ENCODE measurements around the gene TMEM198. TPM values are rescaled to one million over a fixed set of nuclear protein-coding genes. Genes with fewer than 3 reads are reported as not detected.

TMEM198 gene
- total and polyA plus RNA-seq, 9 of the 15 experiments (the other 6 are each of a cell fraction or from before 2014, with no cell fraction given) = 0.03 to 3.8 (median 1.0) TPM

- no peak for TF ChIP-seq ATF6 (CRISPR knock-in tag; IDR thresholded peaks at IDR 0.05)
- no peak for TF ChIP-seq ZNF311 (CRISPR knock-in tag; IDR thresholded peaks at IDR 0.05)
- no peak for TF ChIP-seq ASH1L (IDR thresholded peaks at IDR 0.05; ENCODE audit: borderline replicate concordance, low read depth, partially characterized antibody)
- TF ChIP-seq, protein P1, sequence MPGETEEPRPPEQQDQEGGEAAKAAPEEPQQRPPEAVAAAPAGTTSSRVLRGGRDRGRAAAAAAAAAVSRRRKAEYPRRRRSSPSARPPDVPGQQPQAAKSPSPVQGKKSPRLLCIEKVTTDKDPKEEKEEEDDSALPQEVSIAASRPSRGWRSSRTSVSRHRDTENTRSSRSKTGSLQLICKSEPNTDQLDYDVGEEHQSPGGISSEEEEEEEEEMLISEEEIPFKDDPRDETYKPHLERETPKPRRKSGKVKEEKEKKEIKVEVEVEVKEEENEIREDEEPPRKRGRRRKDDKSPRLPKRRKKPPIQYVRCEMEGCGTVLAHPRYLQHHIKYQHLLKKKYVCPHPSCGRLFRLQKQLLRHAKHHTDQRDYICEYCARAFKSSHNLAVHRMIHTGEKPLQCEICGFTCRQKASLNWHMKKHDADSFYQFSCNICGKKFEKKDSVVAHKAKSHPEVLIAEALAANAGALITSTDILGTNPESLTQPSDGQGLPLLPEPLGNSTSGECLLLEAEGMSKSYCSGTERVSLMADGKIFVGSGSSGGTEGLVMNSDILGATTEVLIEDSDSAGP (CRISPR knock-in tag; IDR thresholded peaks at IDR 0.05) = no peak
- TF ChIP-seq, protein P2, sequence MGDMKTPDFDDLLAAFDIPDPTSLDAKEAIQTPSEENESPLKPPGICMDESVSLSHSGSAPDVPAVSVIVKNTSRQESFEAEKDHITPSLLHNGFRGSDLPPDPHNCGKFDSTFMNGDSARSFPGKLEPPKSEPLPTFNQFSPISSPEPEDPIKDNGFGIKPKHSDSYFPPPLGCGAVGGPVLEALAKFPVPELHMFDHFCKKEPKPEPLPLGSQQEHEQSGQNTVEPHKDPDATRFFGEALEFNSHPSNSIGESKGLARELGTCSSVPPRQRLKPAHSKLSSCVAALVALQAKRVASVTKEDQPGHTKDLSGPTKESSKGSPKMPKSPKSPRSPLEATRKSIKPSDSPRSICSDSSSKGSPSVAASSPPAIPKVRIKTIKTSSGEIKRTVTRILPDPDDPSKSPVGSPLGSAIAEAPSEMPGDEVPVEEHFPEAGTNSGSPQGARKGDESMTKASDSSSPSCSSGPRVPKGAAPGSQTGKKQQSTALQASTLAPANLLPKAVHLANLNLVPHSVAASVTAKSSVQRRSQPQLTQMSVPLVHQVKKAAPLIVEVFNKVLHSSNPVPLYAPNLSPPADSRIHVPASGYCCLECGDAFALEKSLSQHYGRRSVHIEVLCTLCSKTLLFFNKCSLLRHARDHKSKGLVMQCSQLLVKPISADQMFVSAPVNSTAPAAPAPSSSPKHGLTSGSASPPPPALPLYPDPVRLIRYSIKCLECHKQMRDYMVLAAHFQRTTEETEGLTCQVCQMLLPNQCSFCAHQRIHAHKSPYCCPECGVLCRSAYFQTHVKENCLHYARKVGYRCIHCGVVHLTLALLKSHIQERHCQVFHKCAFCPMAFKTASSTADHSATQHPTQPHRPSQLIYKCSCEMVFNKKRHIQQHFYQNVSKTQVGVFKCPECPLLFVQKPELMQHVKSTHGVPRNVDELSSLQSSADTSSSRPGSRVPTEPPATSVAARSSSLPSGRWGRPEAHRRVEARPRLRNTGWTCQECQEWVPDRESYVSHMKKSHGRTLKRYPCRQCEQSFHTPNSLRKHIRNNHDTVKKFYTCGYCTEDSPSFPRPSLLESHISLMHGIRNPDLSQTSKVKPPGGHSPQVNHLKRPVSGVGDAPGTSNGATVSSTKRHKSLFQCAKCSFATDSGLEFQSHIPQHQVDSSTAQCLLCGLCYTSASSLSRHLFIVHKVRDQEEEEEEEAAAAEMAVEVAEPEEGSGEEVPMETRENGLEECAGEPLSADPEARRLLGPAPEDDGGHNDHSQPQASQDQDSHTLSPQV (IDR thresholded peaks at IDR 0.05) = no peak; the same call in 1 of the 2 replicates
- peak; percentile 74; the same call in 1 of the 2 replicates for TF ChIP-seq EP400 (IDR thresholded peaks at IDR 0.05)
- TF ChIP-seq ZNF280B (CRISPR knock-in tag; IDR thresholded peaks at IDR 0.05) = no peak
- TF ChIP-seq MAFG (tag; conservative IDR thresholded peaks at IDR 0.05) = no peak
- no peak for TF ChIP-seq SRF (CRISPR knock-in tag; IDR thresholded peaks at IDR 0.05)
- TF ChIP-seq ETV6 (IDR thresholded peaks at IDR 0.05; ENCODE audit: borderline replicate concordance in 1 of 2, low read depth in 2 of 2, low read length in 1 of 2) = 0 out of 4 replicates have a peak, but pooled peaks of 1 of the 2 experiments have one; percentile 59
- no peak for TF ChIP-seq ETV6 (CRISPR knock-in tag; IDR thresholded peaks at IDR 0.05; ENCODE audit: borderline replicate concordance)
- TF ChIP-seq HNRNPUL1 (IDR thresholded peaks at IDR 0.05; ENCODE audit: low read length) = no peak
Measured at GRCh38 chr2:219509780-219510511, 33.9 kb upstream of the TMEM198 start (continued).

Measured in K562 (cell line).